CD8-positive, alpha-beta memory T cell (primary cell): ENCODE results near the gene VSTM5. TPM values are rescaled to one million over a fixed set of nuclear protein-coding genes. Genes with fewer than 3 reads are reported as not detected.

Experiments
- CTCF ChIA-PET: fragments of 350-600 bp; sonication (Branson Sonifier 250); formaldehyde crosslinking; loops from one replicate; lab custom pipeline; 2021; ENCODE audit warnings: antibody characterized with exemption; lab: Charles Lee
- POLR2A ChIA-PET: fragments of 350-600 bp; sonication (Branson Sonifier 250); formaldehyde crosslinking; loops from one replicate; lab custom pipeline; 2021; ENCODE audit warnings: antibody characterized with exemption; lab: Charles Lee
- DNase-seq, 5 donors: peaks; one replicate each; pipeline versions ENCODE4 v3.0.0 to v3.0.0-alpha.2; 2020 to 2022; ENCODE audit warnings: mixed read lengths in 1 of 5
- H3K27ac ChIP-seq: one replicate; pipeline ENCODE4 v1.7.0; 2013; ENCODE audit warnings: low read depth, mild to moderate bottlenecking, low read length, moderate library complexity
- H3K27me3 ChIP-seq: 2 replicates; pipeline ENCODE4 v1.7.0; 2013; ENCODE audit warnings: low read length, mild to moderate bottlenecking; ENCODE audit not compliant: insufficient read depth, poor library complexity, severe bottlenecking
- H3K36me3 ChIP-seq: 2 replicates; pipeline ENCODE4 v1.7.0; 2013; ENCODE audit warnings: mild to moderate bottlenecking, low read length, moderate library complexity; ENCODE audit not compliant: insufficient read depth
- H3K4me1 ChIP-seq: 2 replicates; pipeline ENCODE4 v1.7.0; 2013; ENCODE audit warnings: mild to moderate bottlenecking, low read length, moderate library complexity; ENCODE audit not compliant: insufficient read depth
- H3K4me3 ChIP-seq: 2 replicates; pipeline ENCODE4 v1.7.0; 2013; ENCODE audit warnings: mild to moderate bottlenecking, low read length
- H3K9me3 ChIP-seq: 2 replicates; pipeline ENCODE4 v1.7.0; 2013; ENCODE audit warnings: mild to moderate bottlenecking, low read length
- H3K27ac Mint-ChIP-seq, 8 donors: one replicate each; pipeline ENCODE4 v1.8.0; 2020 to 2021; ENCODE audit warnings: mixed read lengths in 8 of 8, mild to moderate bottlenecking in 6 of 8, inconsistent platforms in 3 of 8, moderate library complexity in 3 of 8
- H3K27me3 Mint-ChIP-seq, 2 donors: one replicate each; pipeline ENCODE4 v1.8.0; 2020 to 2021; ENCODE audit warnings: mixed read lengths in 2 of 2, mild to moderate bottlenecking in 1 of 2, moderate library complexity in 1 of 2
- H3K36me3 Mint-ChIP-seq, 3 donors: one replicate each; pipeline ENCODE4 v1.8.0; 2020 to 2021; ENCODE audit warnings: mixed read lengths in 3 of 3, inconsistent platforms in 1 of 3, mild to moderate bottlenecking in 1 of 3
- H3K4me1 Mint-ChIP-seq, 3 donors: one replicate each; pipeline ENCODE4 v1.8.0; 2020 to 2021; ENCODE audit warnings: mixed read lengths in 3 of 3, inconsistent platforms in 1 of 3, mild to moderate bottlenecking in 1 of 3
- H3K4me3 Mint-ChIP-seq, 7 donors: one replicate each; pipeline ENCODE4 v1.8.0; 2020 to 2021; ENCODE audit warnings: mixed read lengths in 7 of 7, mild to moderate bottlenecking in 6 of 7, moderate library complexity in 4 of 7, inconsistent platforms in 2 of 7
- H3K9me3 Mint-ChIP-seq, 5 donors: one replicate each; pipeline ENCODE4 v1.8.0; 2020 to 2022; ENCODE audit warnings: mixed read lengths in 5 of 5, mild to moderate bottlenecking in 3 of 5, moderate library complexity in 2 of 5, inconsistent platforms in 1 of 5
- polyA plus RNA-seq: library from polyadenylated mRNA; unstranded; fragments of 300-500 nt; fragmentation: Illumina TruSeq; gene quantifications from one replicate; pipeline ENCODE4 v1.2.3, GENCODE V29; 2021
- total RNA-seq, 2 experiments: library from RNA; stranded (reverse); gene quantifications; one replicate each; pipeline ENCODE4 v1.2.3, GENCODE V29; 2021

VSTM5 gene
- total and polyA plus RNA-seq, 3 experiments from 2014 or later: not detected

DNA sequence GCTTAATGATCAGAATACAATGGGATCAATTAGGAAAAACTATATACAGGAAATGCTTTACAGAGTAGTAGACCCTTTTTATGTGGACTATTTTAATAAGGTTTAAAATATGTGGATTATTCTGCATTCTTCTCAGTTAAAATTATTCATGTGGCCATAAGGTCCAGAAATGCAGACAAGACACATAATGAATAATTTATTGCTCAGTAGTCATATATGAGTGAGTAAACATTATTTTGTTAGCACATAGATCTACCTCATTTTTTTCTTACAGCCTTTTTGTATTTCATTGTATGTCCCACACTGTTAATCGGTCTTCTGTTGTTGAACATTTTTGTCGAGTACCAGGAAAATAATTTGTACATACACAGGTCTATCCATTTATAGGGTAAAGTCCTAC lies 45.5 kb downstream of the VSTM5 start:
- H3K4me1 Mint-ChIP-seq: peaks cover 12 to 28% (median 14%) of the 10 kb centered on the region in 3 donors
- no peaks in the 10 kb centered on the region for H3K27me3 ChIP-seq
- H3K4me3 Mint-ChIP-seq: no peak overlapping the region
- no peaks in the 10 kb centered on the region for H3K4me1 ChIP-seq
- CTCF ChIA-PET: no interaction called here
- H3K36me3 ChIP-seq: peaks cover 54% of the 10 kb centered on the region
- no peaks in the 10 kb centered on the region for H3K27me3 Mint-ChIP-seq
- peak overlapping the region in 2 of 8 donors; percentile 2 to 61 for H3K27ac Mint-ChIP-seq
- DNase-seq: no peak
- POLR2A ChIA-PET: no interaction called here
- H3K4me3 ChIP-seq: no peak overlapping the region
- no peaks in the 10 kb centered on the region for H3K9me3 Mint-ChIP-seq
- H3K36me3 Mint-ChIP-seq: peaks cover 0 to 85% (median 20%) of the 10 kb centered on the region in 3 donors
- no peak overlapping the region for H3K27ac ChIP-seq
- no peaks in the 10 kb centered on the region for H3K9me3 ChIP-seq

DNA sequence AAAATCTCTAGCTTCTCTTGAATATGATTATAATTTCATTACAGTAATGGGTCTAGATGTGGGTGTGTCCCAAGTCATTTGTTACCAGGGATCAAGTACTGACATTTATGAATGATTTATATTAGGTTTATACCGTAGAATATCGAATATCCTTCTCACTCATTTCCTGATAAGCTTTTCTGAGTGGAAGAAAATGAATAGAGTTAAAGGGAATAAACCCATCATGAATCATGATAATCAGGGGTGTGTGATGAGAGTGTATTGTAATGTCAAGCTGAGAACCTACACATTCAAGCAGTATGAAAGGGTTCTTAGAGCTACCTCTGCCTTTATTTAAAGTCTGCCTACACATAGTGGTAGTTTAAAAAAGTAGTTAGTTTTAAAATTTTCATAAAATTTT lies 49.1 kb downstream of the VSTM5 start:
- no peaks in the 10 kb centered on the region for H3K27me3 ChIP-seq
- H3K4me3 ChIP-seq: no peak overlapping the region
- no peaks in the 10 kb centered on the region for H3K9me3 ChIP-seq
- H3K27ac Mint-ChIP-seq: peak overlapping the region in 1 of 8 donors; percentile 71
- DNase-seq: no peak
- H3K27me3 Mint-ChIP-seq: no peaks in the 10 kb centered on the region
- peaks cover 3 to 84% (median 31%) of the 10 kb centered on the region in 3 donors for H3K36me3 Mint-ChIP-seq
- ChIA-PET CTCF (interaction anchor here (2.3 to 2.6 kb wide), 2 partner anchors 10 to 17 kb away, joined by 6 to 8 read pairs; partner anchors contain the start of gene MED17), POLR2A (no interaction called here)
- no peak overlapping the region for H3K27ac ChIP-seq
- H3K36me3 ChIP-seq: peaks cover 48% of the 10 kb centered on the region
- H3K4me1 ChIP-seq: no peaks in the 10 kb centered on the region
- H3K4me1 Mint-ChIP-seq: peaks cover 12 to 37% (median 17%) of the 10 kb centered on the region in 3 donors
- no peaks in the 10 kb centered on the region for H3K9me3 Mint-ChIP-seq
- no peak overlapping the region for H3K4me3 Mint-ChIP-seq

DNA sequence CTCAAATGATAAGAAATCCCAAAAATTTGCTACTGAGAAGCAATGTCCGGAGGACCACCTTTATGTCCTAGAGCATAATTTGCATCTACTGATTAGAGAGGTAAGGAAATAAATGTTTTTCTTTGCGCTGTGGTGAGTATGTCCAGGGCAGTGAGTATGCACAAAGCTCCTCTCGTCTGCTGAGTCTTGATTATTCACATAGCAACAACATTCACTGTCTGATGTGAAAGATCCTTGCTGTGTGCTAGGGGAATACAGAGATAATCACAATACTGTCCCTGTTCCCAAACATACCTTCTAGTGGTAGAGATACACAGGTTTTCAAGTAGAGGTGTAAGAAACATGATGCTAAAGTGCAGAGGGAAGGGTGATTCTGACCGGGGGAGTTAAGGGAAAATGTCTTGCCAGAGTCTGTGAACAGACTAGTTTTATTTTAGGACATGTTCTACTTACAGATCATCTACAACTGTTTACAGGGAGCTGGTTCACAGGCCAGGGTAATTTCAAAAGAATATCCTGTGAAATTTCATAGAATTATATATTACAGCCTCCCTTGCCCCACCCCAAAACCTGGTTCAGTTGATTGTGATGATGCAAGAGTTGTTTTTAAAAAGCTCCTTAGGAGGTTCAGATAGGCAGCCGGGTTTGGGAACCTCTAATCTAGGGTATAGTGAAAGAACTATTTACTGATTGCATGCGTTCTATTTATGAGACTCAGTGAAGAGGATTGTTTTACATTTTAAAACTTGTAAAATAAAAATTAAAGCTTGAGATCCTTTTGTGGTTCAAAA lies 53.8 kb downstream of the VSTM5 start:
- H3K36me3 Mint-ChIP-seq: peaks cover 3 to 82% (median 29%) of the 10 kb centered on the region in 3 donors
- Histone ChIP-seq H3K4me1 (no peaks in the 10 kb centered on the region), H3K9me3 (no peaks in the 10 kb centered on the region), H3K36me3 (peaks cover 66% of the 10 kb centered on the region), H3K27ac (no peak overlapping the region), H3K4me3 (no peak overlapping the region), H3K27me3 (no peaks in the 10 kb centered on the region)
- H3K9me3 Mint-ChIP-seq: no peaks in the 10 kb centered on the region
- ChIA-PET CTCF (interaction anchor here (1.5 kb wide), 1 partner anchor 11 kb away, joined by 4 read pairs; no protein-coding TSS in a partner anchor), POLR2A (no interaction called here)
- DNase-seq: no peak
- no peak overlapping the region for H3K4me3 Mint-ChIP-seq
- peak overlapping the region in 2 of 8 donors; percentile 9 to 38 for H3K27ac Mint-ChIP-seq
- H3K4me1 Mint-ChIP-seq: peaks cover 8 to 28% (median 16%) of the 10 kb centered on the region in 3 donors
- H3K27me3 Mint-ChIP-seq: no peaks in the 10 kb centered on the region

DNA sequence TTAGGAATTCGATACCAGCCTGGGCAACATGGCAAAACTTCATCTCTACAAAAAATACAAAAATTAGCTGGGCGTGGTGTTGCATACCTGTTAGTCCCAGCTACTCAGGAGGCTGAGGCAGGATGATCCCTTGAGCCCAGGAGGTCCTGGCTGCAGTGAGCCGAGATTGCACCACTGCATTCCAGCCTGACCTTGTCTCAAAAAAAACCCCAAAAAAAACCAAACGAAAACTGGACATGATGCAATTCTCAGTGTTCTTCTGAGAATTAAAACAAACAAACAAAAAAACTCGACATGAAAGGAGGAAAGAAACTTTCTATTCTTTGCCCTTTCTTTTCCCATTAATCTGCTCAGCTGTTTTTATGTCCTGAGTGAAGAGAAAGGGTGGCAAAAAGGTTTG lies 58.9 kb downstream of the VSTM5 start:
- H3K4me1 Mint-ChIP-seq: peaks cover 25 to 48% (median 32%) of the 10 kb centered on the region in 3 donors
- Histone ChIP-seq H3K4me1 (peaks cover 9% of the 10 kb centered on the region), H3K4me3 (no peak overlapping the region), H3K9me3 (no peaks in the 10 kb centered on the region), H3K36me3 (peaks cover 55% of the 10 kb centered on the region), H3K27ac (no peak overlapping the region), H3K27me3 (no peaks in the 10 kb centered on the region)
- H3K9me3 Mint-ChIP-seq: no peaks in the 10 kb centered on the region
- no peak for DNase-seq
- CTCF ChIA-PET: interaction anchor here (2.0 kb wide), 1 partner anchor 10 kb away, joined by 6 read pairs; no protein-coding TSS in a partner anchor
- no peak overlapping the region for H3K4me3 Mint-ChIP-seq
- no peaks in the 10 kb centered on the region for H3K27me3 Mint-ChIP-seq
- H3K36me3 Mint-ChIP-seq: peaks cover 8 to 86% (median 20%) of the 10 kb centered on the region in 3 donors
- POLR2A ChIA-PET: interaction anchor here (0.8 kb wide), 1 partner anchor 51 kb away, joined by 3 read pairs; the partner anchor contains the start of gene TAF1D
- H3K27ac Mint-ChIP-seq: peak overlapping the region in 1 of 8 donors; percentile 54

DNA sequence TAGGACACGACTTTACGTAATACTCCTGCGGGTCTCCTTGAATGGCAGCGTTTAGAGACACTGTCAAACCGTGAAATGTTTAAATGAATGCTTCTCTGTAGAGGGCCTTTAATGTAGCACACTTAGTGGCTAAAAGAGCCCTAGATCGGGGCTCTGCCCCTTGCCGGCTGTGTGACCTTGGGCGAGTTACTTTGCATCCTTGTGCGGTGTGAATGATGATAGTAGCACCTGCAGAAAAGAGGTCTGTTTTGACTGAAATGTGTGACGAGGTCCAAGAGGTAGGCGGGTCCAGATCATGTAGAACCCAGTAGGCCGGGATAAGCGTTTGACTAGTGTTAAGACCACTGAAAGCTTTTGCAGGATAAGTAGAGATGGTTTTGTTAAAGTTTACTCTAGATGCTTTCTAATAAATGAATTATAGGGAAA lies 65.5 kb downstream of the VSTM5 start:
- Histone ChIP-seq H3K36me3 (peaks cover 3% of the 10 kb centered on the region), H3K27me3 (no peaks in the 10 kb centered on the region), H3K4me3 (peak overlapping the region; percentile 86), H3K4me1 (peaks cover 31% of the 10 kb centered on the region), H3K27ac (peak overlapping the region; percentile 93), H3K9me3 (no peaks in the 10 kb centered on the region)
- H3K9me3 Mint-ChIP-seq: no peaks in the 10 kb centered on the region
- peak overlapping the region; percentile 92 to 100 (median 97) for H3K4me3 Mint-ChIP-seq
- peaks cover 48 to 63% (median 53%) of the 10 kb centered on the region in 3 donors for H3K4me1 Mint-ChIP-seq
- peaks cover 0 to 42% (median 8%) of the 10 kb centered on the region in 3 donors for H3K36me3 Mint-ChIP-seq
- CTCF ChIA-PET: interaction anchor here (1.3 kb wide), 1 partner anchor 47 kb away, joined by 3 read pairs; no protein-coding TSS in a partner anchor
- POLR2A ChIA-PET: interaction anchor here (0.7 to 3.0 kb wide), 2 partner anchors 45 to 1999 kb away, joined by 3 to 93 read pairs; partner anchors contain the start of genes C11orf54 and TAF1D
- no peak for DNase-seq
- H3K27ac Mint-ChIP-seq: peak overlapping the region; percentile 83 to 98 (median 92)
- no peaks in the 10 kb centered on the region for H3K27me3 Mint-ChIP-seq

DNA sequence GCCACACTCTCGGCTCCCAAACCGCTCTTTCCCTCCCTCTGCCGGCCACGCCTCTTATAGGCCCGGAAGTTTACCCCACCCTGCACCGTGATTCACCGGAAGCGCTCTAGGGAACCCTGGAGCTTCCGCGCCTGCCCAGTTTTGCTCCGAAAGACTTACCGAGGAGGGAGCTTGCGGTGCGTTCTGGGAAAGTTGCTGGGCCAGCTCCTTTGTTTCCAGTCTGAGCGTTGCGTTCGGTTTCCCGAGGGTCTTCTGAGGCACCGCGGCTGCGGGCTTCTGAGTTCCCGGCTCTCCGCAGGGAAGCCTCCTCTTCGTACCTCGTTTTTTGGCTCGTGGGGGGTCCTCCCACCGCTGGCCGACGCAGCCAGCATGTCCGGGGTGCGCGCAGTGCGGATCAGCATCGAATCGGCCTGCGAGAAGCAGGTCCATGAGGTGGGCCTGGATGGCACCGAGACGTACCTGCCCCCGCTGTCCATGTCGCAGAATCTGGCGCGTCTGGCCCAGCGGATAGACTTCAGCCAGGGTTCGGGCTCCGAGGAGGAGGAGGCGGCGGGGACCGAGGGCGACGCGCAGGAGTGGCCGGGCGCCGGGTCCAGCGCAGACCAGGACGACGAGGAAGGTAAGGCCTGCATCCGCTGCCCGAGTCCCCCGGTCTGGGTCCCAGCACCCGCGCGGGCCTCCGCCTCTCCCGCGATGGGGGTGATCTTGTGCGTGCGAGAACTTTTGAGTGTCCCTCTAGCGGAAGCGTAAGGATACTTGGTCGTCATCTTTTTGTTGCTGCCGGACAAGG lies 66.1 kb downstream of the VSTM5 start, which contains the start of gene MED17:
Gene MED17 (plus strand): TSS at position 138 of the 790 bp plus-strand sequence. CDS start 232 bp downstream, at position 370.
- DNase-seq: peak; percentile 82 to 91 (median 84)
- Mint-ChIP-seq H3K4me1 (peaks cover 48 to 57% (median 53%) of the 10 kb centered on the region in 3 donors), H3K4me3 (peak within 1 kb of the TSS; percentile 92 to 100 (median 97)), H3K9me3 (no peaks in the 10 kb centered on the region), H3K27me3 (no peaks in the 10 kb centered on the region), H3K27ac (peak within 1 kb of the TSS; percentile 83 to 98 (median 92)), H3K36me3 (peaks cover 0 to 36% (median 7%) of the 10 kb centered on the region in 3 donors)
- Histone ChIP-seq H3K27me3 (no peaks in the 10 kb centered on the region), H3K9me3 (no peaks in the 10 kb centered on the region), H3K4me1 (peaks cover 31% of the 10 kb centered on the region), H3K36me3 (peaks cover 3% of the 10 kb centered on the region), H3K27ac (peak within 1 kb of the TSS; percentile 93), H3K4me3 (peak within 1 kb of the TSS; percentile 86)
- CTCF ChIA-PET: interaction anchor here (0.7 to 2.7 kb wide), 7 partner anchors 11 to 48 kb away, joined by 3 to 32 read pairs (median 4); partner anchors contain the start of genes C11orf54 and TAF1D
- POLR2A ChIA-PET: interaction anchor here (0.6 to 3.0 kb wide), 5 partner anchors 11 to 2000 kb away, joined by 3 to 93 read pairs (median 3); partner anchors contain the start of genes C11orf54, PANX1, SESN3 and TAF1D

DNA sequence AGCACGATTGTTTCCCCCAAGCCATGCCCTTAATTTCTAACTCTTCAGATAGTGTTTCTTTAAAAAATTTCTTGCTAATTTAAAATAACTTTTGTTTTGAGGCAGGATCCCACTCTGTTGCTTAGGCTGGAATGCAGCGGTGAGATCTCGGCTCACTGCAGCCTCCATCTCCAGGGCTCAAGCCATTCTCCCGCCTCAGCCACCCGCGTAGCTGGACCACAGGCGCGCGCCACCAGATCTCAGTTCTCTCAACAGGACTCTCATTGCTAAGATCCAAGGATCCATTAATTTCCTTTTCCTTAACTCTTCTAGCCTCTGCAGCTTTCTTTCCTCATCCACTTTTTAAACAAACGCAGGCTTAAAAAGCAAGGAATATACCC lies 66.7 kb downstream of the VSTM5 start:
- no peaks in the 10 kb centered on the region for H3K9me3 ChIP-seq
- Mint-ChIP-seq H3K4me1 (peaks cover 44 to 51% (median 50%) of the 10 kb centered on the region in 3 donors), H3K27ac (peak overlapping the region; percentile 83 to 98 (median 92)), H3K4me3 (peak overlapping the region; percentile 92 to 100 (median 97)), H3K9me3 (no peaks in the 10 kb centered on the region), H3K36me3 (peaks cover 0 to 31% (median 5%) of the 10 kb centered on the region in 3 donors), H3K27me3 (no peaks in the 10 kb centered on the region)
- DNase-seq: no peak
- H3K36me3 ChIP-seq: peaks cover 3% of the 10 kb centered on the region
- H3K4me3 ChIP-seq: peak overlapping the region; percentile 86
- ChIA-PET POLR2A (interaction anchor here (0.6 to 3.0 kb wide), 4 partner anchors 11 to 1447 kb away, joined by 3 to 93 read pairs (median 4); partner anchors contain the start of genes C11orf54, PANX1, SESN3 and TAF1D), CTCF (interaction anchor here (0.7 to 2.7 kb wide), 7 partner anchors 11 to 47 kb away, joined by 3 to 32 read pairs (median 4); partner anchors contain the start of genes C11orf54 and TAF1D)
- H3K4me1 ChIP-seq: peaks cover 31% of the 10 kb centered on the region
- peak overlapping the region; percentile 93 for H3K27ac ChIP-seq
- no peaks in the 10 kb centered on the region for H3K27me3 ChIP-seq
